Measurements from ENCODE around the gene PLSCR5.

Gene PLSCR5, protein sequence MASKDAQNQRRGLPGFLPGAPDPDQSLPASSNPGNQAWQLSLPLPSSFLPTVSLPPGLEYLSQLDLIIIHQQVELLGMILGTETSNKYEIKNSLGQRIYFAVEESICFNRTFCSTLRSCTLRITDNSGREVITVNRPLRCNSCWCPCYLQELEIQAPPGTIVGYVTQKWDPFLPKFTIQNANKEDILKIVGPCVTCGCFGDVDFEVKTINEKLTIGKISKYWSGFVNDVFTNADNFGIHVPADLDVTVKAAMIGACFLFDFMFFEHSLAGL

DNA sequence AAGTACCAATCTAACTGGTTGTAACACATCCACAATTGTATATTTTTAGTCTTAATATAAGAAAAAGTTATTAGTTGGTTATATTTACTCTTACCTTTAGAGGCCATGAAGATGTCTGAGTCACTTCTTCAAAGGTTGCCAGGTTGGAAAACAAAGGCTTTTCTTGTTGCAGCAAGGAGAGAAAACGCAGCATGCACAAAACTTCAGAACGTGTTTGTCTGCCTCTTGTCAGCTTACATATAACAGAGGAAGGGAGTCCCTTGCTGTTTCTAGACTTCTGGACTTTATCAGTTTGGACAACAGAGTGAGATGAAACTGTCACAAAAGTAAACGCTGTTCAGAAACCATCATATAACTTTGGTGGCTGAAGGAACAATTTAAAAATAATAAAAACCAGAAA, at the start of gene PLSCR5:
Gene PLSCR5, minus strand, starts transcription at position 241 of the 400 bp plus-strand sequence. Its CDS starts 134 bp downstream, at position 107.
- DNase-seq: peak; percentile 78

DNA sequence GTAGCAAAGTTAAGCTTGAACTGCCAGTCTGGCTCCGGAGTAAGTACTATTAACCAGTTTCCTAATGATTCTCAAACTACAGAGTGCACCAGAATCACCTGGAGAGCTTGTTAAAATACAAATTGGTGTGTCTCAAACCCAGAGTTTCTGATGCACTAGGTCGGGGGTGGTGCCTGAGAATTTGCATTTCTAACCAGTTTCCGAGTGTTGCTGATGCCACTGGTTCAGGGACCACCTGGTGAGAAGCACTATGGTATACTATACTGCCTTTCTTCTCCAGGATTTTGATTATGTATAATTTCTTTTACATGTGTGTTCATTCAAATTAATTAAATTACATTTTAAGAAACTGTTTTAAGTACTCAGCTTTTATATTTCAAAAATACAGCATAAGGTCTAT, 48.8 kb upstream of the PLSCR5 start:
- DNase-seq: no peak

DNA sequence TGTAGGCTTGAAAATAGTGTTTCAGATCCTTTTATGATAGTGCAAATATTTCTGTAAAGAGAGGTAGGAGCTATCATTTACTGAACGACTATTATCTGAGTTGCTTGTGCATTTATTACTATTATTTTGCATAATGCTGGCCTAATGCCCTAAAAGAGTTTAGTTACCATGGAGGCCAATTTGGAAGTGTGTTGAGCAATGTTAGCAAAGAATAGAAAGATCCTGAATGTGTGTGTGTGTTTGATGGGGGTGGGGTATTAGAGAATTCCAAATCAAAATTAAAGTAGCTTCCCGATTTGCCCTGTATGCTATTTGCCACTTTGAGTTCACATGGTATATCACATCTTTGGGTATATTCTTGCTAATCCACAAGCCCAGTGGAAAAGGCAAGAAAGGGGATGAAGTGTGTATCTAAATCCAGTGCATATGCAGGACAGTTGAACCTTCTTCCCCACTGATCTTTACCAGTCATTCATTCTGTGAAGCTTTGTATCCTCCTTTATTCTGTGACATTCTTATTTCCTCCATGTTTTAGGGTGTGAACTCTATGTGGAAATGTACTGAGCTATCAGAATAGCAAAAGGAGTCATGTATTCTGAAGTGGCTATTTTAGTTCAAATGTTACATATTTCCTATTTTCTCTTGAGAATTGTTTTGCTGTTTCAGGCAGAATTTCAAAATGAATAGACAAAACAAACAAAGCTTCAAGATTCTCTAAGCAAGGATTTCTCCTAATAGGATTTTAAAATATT, 45.7 kb upstream of the PLSCR5 start:
- no peak for DNase-seq

DNA sequence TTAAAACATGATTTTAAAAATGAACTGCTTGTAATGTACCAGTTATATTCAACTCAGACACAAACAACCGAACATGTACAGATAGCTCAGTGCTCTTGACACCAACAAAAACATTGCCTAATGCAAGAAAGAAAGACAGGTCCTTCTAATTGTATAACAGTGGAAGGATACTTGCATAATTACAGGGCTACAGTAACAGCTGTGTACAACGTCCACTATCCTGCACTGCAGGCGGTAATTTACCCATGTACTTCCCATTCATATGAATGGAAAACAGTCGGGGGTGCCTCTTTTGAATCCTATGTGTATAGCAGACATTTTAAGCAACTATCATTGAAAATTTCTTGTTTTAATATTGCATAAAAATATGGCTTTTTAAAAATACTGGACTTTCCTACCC, 41.1 kb upstream of the PLSCR5 start:
- no peak for DNase-seq

DNA sequence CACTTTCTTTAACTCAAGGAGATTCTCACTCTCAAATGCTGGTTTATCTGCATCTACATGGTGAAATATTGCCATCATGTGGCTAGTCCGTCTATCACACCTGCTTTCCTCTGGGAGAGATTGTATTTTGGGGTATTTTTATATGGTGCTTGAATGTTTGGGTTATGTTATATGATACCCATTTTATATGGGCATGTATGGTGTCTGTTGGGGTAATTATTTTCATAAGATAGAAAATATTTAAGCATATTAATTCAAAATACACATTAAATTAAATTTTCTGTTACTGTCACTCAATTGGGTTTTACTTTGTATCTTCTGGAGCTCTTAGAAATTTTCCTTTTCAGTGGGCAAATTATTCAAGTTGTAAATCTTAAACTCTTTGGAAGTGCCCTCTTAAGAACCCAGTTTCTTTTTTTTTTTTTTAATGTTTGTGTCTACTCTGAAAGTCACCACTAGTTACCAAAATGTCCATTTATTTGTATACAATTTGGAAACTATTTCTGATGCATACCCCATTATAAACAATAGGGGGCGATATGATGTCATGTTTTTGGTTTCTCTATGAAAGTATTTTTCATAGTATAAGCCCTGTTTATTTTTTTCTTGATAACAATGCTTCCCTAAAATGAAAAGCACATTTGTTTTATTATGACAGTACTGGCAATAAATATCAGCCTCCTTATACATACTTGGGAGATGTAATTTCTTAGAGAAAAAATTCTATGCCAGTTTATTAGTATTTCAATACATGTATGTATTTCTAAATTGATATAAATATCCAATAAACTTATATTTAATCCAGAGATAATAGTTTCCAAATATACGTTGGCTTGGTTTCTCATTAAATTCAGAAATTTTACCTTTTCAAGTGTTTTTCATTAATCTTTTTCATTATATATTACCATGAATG, 36.1 kb upstream of the PLSCR5 start:
- DNase-seq: peak; percentile 50

- DNase-seq: no peak
Observed at GRCh38 chr3:146640361-146640760, 35.2 kb upstream of the PLSCR5 start.

DNA sequence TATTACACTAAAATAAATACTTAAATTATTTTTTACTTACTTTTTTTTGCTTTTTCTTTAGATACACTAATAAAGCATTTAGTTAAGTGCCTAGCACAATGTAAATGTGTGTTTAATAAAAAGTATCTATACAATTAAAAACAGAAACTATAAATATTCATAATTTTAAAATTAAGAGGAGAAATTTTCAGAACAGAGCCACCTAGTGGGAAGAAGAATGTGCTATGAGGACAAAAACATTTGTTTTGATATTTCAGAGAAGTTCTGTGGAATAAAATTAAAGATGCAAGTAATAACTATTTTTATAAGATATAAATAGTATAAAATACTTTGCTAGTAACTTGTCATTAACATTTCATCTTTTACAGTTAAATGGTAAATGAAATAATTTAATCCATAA, 33.6 kb upstream of the PLSCR5 start:
- no peak for DNase-seq

DNA sequence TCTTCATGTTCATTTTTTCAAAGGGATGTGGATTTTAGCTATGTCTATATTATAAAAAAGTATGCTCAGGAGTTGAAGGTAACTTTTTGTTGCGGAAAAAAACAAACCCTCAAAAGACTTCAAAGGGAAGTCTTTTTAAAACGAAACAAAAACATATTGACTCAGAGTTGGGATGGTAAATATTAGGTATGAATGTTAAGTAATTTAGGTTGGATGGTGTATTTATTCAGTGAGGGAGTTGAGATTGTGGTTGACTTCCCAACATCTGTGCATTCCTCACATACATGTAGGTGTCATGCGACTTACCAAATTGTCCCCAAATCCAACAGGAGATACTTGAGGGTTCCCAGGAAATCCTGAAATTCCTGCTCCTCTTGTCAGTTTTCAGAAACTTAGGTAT, 32.7 kb upstream of the PLSCR5 start:
- DNase-seq: no peak

DNA sequence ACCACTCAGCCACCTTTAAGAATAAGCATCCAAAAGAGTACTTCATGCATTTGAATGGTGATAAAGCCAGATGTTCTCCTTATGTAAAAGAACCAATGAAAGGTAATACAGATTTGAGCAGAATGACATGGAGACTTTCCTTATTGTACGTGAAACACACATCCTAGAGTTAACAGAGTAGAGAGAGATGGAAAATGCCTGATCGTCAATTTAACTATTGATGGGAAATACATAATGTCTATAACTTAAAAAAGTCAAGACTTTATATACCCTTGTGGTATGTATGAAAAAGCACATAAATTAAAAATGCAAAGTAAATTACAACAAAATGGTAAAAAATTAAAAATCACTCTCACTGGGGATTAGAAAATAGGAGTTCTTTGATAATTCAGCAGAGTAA, 31.7 kb upstream of the PLSCR5 start:
- DNase-seq: no peak

GRCh38 chr3:146634346-146634745, 29.2 kb upstream of the PLSCR5 start:
- DNase-seq: no peak

DNA sequence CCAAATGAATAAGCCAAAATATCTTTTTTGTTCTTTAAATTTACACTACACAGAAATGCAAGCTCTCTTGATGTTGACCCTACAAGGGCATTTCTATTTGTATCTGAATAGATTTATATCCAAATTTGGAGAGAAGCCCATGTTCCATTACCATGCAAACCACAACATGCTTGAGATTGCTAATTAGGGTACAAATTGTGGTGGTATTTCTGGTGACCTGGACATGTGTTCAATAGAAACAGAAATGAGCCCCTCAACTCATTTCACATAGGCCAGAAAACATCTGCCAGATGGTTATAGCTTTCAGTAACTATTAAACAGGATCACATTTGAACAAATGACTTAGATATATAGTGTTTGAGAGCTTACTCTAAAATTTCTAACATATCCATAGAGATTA, 23.5 kb upstream of the PLSCR5 start:
- no peak for DNase-seq

- DNase-seq: no peak
Observed at GRCh38 chr3:146626403-146627122, 21.4 kb upstream of the PLSCR5 start.

GRCh38 chr3:146625186-146625775, 20.1 kb upstream of the PLSCR5 start:
- DNase-seq: no peak

GRCh38 chr3:146621723-146622122, 16.6 kb upstream of the PLSCR5 start:
- no peak for DNase-seq

DNA sequence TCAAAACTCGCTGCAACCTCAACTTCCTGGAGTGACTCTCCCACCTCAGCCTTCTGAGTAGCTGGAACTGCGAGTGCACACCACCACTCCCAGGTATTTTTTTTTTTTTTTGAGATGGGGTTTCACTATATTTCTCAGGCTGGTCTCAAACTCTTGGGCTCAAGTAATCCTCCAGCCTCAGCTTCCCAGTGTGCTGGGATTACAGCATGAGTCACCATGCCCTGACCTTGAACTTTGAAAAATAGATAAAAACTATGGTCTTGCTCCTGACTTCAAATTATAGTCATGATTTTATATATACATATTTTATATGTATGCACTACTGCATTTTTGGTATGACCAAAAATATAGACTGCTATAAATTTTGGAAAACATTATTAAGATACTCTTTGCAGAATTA, 6.9 kb upstream of the PLSCR5 start:
- DNase-seq: no peak

DNA sequence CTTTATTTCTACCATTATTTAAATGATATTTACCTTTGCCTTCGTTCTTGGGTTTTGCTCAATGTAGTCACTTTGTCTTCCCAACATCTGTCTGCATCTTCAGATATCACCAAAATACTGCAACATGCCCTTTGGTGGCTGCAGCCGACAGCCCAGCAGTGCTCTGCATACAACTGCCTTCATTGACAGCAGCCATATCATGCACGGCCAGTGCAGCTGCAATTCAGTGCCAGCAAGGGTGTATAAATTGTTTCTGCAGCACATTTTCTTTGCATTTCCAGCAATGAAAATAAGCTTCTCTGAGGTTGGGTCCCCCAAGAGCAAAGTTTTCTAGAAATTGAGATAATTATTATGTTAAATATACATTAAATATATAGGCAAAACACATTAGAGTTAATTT, 6.0 kb upstream of the PLSCR5 start:
- DNase-seq: no peak

- no peak for DNase-seq
Observed at GRCh38 chr3:146598535-146598934, 6.6 kb downstream of the PLSCR5 start.

- DNase-seq: no peak
Observed at GRCh38 chr3:146594843-146595482, 10.2 kb downstream of the PLSCR5 start.

DNA sequence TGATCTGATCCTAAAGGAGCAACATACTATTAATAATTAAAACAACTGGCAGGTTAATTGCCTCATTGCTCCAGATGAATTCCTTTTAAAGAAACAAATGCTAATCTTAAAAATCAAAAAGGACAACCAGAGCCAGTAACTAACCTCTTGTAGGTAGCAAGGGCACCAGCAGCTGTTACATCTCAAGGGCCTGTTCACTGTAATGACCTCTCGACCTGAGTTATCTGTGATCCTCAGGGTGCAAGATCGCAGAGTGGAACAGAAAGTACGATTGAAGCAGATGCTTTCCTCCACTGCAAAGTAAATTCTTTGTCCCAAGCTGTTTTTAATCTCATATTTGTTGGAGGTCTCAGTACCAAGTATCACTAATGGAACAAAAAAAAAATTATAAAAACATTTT, 11.4 kb downstream of the PLSCR5 start:
- no peak for DNase-seq

DNA sequence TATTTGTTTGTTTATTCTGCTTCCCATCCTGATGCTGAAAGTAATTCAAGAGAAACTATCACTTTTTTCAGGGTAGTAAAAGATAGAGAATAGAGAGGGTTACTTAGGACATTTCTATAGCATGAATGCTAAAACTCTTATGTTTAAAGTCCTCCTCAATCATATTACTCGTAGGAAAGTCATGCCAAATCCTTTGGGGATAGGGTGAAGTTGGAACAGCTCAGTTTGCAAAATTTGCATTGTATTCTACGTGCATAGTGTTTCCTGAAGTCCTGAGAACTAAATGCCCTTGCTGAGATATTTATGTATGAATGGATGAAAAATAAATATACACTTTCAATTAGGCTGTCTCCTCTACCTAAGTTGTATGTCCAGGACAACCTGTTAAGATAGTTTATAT, 14.6 kb downstream of the PLSCR5 start:
- DNase-seq: no peak

DNA sequence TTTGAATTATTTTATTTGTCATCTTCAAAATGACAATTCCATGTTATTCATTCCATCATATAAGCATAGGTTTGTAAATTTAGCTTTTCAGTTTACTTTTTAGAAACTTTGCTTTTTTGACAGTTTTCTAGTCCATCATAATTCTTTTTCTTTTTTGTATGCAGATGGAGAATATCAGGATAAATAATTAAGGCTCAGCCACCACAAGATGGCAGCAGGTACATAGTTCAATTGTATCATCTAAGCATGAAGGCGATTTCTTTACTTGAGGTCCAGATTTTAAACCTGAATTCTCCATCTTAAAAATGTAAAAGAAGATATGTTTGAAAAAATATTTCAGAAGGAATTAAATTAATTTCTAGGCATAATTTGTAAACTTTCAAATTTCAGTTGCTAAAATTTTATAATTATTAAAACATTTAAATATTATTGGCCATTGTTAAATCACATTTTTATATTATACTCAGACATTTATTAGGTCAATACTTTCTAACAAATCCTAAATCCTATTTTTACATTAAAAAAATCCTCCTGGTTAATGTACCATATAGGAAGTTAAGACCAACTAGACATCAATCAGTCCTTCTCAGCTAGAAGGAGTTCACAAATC, 15.1 kb downstream of the PLSCR5 start:
- DNase-seq: no peak

DNA sequence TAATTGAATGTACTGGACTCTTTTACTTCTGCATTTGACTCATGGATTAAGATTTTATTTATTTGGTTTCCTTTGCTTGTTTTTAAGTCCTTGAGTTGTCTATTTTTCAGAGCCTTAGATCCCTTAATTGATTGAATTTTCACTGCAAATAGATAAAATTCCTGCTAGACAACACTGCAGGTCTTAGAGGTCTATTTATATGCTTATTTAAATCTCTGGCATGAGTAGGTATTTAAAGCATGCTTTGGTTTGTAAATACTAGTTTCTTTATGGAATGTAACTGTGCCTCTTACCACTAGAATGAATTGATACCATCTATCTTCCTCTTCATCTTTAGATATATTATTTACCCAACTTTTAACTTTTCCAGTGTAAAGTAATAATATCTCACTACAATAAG, 20.0 kb downstream of the PLSCR5 start:
- no peak for DNase-seq
